ENCODE measurements around the gene MSX1.

MSX1 gene

DNA sequence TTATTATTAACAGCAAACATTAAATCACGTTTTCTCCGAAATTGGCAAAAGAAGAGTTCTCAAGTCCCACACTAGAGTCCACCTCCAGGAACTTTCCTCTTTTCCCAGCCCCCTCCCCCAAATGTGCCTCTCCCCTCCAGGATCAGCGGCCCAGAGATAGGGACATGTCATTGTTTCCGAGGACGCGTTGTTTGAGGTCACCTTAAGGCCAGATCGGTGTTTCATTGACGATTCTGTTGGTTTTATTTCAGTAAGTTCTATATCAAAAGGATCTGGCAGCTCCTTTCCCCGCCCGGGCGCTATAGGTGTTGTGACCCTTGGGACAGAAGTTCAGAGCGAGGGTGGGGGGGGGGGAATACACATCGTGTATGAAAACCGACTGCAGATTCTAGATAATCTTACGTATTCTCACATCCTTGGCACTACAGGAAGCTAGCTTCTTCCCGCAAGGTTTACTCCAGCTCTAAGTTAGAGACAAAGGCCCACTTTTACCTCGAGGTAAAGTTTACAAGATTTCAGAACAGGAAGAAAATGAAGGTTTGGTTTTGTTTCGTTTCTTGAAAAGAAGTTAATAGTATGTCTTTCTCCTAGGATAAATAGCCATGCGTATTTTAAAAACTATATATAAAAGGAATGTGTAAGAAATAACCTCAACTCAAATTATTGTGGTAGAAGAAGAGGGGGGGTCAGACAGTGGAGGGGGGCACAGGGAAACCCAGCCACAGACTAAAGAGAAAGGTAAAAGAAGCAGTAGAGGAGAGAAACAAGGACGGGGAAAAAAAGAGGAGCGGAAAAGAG, 739 bp upstream of the MSX1 start:
- no peak for DNase-seq

DNA sequence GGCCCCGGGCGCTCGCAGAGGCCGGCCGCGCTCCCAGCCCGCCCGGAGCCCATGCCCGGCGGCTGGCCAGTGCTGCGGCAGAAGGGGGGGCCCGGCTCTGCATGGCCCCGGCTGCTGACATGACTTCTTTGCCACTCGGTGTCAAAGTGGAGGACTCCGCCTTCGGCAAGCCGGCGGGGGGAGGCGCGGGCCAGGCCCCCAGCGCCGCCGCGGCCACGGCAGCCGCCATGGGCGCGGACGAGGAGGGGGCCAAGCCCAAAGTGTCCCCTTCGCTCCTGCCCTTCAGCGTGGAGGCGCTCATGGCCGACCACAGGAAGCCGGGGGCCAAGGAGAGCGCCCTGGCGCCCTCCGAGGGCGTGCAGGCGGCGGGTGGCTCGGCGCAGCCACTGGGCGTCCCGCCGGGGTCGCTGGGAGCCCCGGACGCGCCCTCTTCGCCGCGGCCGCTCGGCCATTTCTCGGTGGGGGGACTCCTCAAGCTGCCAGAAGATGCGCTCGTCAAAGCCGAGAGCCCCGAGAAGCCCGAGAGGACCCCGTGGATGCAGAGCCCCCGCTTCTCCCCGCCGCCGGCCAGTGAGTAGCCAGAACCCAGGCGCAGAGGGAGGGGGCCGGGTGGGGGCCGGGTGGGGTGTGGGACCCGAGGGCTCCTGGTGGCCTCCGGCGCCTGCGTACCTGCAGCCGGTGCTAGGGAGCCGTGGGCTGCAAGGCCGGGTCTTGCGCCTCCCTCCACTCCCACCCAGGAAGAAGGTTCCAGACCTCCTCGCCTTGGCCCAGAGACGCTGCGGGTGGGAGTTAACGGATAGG, 534 bp downstream of the MSX1 start:
- no peak for DNase-seq

DNA sequence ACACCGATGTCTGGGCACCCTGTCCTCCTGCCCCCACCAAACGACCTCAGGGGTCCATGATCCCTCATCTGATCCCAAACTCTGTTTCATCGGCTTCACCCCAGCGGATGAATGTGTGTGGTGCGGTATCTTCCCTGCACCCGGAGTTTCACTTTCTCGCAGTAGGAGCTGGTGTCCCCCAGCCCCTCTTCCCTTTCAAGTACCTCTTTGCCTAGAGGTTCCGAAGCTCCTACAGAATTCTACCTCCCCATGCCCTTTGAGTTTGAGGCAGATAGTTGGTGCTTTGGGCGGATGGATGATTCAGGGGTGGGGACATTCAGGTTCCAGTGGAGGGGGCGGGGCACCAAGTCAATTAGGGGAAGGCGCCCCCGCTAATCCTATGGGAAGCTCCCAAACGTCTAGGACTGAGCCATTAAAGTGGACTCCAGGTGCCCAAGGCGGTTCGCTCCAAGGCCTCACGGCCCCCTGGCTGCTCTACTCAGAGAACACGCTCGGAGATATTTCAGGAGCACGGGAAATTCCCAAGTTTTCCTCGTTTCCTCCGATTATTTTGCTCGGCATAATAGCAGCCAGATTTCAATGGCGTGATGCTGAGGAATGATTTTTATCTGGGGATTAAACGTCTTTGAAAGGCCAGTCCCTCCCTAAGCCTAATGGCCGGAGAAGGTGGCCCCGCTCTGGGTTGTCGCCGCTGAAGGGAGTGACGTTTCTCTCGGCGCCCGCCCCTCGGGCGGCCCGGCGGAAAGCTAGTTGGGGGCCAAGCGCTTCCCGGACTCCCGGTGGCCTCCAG, 1.3 kb downstream of the MSX1 start:
- DNase-seq: no peak

DNA sequence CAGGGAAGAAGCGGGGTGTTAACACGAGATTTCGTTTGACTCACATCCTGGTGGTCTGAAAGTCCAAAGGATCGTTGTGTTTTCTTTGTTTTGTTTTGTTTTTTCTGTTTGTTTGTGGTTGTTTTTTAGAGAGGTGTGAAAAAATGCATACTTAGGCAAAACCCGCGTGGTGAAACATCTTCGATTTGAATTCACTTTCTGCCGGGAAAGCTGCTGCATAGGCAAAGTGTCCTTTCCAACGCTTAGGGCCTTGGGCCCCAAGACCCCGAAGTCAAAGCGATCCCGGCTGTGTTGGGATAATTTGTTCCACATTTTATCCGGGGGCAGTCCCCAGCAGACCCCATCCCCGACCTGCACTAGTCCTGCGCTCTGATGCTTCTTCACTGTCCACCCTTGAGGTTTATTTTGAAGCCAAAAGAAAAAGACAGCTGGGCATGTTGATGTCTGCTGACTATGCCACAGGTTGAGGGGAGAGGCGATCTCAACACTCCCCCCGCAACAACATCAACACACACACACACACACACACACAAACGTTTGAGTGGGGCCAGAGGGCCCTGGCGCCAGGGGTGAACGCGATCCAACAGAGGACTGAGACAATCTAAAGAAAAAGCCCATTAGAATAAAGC, 2.0 kb downstream of the MSX1 start:
- DNase-seq: no peak

DNA sequence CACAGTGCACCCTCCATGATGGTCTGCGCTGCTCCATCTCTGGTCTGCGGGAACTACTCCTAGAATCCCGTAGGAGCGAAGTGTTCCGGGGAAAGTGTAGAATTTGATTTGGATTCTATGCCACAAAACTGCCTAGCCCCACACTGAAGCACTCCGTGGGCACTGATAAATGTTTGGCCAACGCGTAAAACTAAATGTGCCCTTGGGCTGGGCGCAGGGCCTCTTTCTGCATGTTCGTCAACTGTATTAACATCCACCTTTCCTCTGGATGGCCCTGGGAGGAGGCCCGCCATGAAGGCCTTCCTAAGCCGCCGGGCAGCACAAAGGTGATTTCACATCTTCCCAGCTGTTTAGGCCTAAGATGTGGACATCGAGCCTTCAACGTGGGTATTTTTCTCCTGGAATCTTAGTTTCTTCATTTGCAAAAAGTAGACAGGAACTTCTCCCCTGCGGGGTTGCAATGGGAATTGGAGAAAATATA, 2.6 kb downstream of the MSX1 start:
- DNase-seq: no peak

DNA sequence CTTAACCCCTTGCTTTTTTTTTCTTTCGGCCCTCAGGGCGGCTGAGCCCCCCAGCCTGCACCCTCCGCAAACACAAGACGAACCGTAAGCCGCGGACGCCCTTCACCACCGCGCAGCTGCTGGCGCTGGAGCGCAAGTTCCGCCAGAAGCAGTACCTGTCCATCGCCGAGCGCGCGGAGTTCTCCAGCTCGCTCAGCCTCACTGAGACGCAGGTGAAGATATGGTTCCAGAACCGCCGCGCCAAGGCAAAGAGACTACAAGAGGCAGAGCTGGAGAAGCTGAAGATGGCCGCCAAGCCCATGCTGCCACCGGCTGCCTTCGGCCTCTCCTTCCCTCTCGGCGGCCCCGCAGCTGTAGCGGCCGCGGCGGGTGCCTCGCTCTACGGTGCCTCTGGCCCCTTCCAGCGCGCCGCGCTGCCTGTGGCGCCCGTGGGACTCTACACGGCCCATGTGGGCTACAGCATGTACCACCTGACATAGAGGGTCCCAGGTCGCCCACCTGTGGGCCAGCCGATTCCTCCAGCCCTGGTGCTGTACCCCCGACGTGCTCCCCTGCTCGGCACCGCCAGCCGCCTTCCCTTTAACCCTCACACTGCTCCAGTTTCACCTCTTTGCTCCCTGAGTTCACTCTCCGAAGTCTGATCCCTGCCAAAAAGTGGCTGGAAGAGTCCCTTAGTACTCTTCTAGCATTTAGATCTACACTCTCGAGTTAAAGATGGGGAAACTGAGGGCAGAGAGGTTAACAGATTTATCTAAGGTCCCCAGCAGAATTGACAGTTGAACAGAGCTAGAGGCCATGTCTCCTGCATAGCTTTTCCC, 3.4 kb downstream of the MSX1 start:
- no peak for DNase-seq

DNA sequence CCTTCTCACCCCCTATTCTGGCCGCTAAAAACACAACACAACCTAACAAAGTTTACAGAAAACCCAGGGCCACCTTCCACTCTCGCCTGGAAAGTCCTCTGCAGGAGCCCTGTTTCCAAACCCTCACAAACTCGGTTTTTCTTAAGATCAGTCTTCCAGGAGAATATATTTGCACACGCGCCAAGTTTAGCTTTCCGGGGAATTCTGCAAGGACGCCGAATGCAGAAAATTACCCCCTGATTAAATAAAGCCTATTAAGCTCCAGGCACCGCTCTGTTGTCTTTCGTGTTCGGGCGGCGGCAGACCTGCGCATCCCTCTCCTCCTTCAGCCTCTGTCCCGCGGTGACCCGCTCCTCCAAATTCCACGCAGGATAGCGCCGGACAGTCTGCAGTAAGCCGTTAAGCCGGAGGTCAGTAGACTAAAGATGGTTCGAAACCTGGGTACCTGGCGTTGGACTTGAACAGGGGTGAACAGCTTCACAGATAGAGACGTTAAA, 5.0 kb downstream of the MSX1 start:
- DNase-seq: no peak

DNA sequence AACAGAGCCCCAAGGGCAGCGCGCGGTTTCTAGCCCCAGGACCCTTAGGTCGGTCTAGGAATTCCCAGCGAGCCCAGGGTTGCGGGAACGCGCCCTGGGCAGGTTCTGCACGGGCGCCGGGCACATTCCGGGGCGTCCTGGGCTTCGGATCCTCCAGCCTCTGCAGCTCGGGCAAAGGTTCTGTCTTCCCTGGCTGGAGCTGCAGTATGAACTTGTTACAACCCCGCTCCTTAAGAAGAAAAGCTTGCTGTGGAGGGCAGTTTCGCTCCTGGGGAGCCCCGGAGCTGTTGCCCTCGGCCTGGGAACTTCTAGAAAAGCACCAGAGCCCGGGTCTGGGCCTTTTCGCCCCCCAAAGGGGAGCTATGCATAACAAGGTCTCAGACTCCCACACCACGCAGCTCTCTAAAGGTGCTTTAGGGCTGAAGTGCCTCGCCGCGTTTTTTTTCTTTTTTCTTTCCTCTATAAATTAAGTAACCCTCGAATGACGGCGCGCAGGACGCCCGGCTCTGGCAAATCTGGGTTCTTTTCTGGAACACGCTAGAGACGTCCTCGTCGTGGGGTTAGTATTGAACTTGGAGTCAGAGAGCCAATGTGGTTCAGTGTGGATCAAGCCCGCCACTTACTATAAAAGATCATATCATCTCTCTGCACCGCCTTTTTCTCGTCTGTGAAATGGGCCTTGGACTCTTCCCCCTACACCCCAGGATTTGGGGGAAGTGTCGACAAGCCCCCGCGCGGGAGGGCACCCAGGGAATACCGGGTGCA, 5.7 kb downstream of the MSX1 start:
- no peak for DNase-seq

DNA sequence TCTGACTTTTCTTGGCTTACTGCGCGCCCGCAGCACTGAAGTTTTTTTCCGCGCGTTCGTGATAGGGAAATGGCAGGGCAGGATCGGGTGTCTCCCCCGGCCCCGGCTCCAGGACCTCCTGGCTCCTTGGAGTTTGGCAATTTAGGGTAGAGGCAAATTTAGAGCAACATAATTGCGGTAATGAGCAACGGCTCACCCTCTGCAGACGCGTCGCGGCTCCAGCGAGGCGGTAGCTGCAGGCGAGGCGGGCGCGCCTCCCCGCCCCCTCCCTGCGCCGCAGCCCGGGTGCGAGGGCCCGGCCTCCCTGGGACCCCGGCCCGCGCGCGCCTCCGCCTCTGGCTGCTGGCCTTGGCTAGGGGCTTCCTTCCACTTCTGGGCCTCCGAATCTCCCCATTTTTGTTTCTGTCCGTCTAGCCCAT, 6.2 kb downstream of the MSX1 start:
- DNase-seq: no peak

DNA sequence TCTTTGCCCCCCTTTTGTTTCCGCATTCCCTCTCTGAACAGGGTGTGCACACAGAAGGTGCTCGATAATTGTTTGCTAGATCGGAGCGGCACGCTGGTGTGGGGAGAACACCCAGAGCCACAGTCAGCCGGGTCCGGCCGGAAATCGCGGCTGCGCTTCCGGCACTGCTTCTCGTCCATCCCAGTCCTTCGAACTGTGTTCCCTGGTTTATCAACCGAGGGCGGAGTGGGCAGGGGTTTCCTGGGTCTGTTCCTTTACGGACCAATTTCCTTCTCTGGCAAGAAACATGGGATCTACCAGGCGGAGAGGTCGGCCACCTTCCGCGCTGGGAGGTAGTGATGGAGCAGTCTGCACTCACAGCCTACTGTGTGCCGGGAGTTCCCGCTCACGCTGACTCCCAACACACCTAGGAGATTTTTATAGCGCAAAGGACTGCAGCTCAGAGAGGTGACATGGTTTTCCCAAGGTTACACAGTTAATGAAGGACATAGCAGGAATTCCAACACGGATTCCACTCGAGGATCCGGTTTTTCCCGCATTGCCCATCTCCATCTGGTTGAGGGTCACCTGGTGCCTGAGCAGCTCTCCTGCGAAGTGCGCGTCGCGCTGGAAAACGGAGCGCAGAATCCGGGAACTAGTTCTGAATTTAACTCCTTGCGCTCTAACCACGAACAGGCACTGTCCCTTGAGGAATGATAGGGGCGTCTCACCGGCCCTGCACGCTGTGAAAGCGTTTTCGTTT, 6.8 kb downstream of the MSX1 start:
- DNase-seq: no peak

DNA sequence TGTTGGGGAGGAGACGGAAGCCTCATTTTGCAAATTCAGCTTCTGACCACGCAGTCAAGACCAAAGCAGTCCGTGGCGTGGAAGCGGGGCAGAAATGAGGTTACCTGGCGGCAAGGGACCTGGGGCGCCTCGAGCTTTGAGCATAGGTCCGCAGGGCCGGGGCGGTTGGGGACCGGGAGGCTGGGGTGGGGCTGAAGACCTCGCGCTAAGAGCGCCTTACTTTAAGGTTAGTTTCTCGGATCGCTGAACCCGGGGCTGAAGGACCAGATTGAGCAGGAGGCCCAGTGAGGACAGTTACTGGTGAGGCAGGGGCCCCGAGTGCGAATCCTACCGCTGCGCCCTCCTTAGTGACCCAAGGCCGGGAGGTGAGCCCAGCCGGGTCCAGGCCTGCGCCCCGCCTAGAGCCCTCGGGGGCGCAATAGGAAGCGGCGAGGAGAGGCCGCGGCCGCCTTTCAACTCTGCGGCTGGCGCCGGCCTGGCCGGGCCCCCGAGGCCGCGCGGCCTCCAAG, 7.5 kb downstream of the MSX1 start:
- DNase-seq: no peak

DNA sequence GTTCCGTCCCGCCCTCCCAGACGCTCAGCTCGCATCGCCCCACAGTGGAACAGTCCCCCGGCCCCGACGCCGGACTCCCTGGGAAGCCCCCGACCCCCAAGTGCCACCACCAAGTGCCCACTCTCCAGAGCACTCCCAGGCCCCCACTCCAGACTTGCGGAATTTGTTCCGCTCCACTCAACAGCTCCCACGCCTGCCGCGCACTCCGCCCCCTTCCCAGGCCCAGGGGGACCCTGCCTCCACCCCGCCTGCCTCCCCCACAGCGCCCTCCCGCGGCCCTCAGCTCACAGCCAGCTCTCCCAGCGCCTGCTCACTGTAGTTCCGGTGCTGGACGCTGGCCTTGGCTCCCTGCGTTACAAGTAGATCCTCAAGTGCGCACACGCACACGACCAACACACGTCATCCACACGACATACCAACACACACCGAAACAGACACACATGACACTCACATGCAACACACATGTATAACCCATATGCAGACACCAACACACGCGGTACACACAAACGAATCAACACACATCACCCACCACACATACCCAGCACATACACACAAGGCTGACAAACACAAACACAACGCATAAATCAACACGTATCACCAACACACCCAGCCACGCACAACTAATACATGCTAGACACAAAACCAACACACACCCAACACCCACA, 8.0 kb downstream of the MSX1 start:
- DNase-seq: no peak

DNA sequence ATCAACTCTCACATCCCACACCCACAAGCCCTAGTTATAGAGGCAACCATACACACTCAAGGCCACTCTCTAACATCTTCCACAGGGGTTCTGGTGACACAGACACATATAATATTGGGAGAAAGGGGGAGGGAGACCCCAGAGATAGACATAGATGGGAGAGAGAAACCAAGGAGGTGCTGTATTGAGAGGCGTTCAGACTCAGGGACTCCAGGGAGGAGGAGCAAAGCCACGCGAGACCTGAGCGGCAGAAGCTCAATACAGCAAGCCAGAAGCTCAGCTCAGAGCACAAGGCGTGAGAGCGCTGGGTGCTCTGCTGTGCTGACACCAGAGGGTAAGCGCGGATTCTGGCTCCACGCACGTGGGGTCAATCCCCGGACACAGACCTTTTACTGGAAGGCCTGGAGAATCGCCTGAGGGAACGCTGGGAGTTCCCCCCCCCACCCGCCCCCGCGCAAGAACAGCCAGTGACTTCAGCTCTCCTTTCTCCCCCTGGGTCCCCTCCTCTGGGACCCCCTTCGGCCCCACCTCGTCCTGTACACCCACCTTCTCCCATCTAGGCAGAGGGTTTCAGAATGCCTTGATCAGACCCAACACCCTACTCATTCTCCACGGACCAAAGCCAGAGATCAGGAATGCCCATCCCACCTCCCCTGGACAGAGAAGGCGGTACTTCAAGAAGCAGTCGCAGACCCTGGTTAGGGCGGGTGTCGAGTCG, 8.7 kb downstream of the MSX1 start:
- no peak for DNase-seq

DNA sequence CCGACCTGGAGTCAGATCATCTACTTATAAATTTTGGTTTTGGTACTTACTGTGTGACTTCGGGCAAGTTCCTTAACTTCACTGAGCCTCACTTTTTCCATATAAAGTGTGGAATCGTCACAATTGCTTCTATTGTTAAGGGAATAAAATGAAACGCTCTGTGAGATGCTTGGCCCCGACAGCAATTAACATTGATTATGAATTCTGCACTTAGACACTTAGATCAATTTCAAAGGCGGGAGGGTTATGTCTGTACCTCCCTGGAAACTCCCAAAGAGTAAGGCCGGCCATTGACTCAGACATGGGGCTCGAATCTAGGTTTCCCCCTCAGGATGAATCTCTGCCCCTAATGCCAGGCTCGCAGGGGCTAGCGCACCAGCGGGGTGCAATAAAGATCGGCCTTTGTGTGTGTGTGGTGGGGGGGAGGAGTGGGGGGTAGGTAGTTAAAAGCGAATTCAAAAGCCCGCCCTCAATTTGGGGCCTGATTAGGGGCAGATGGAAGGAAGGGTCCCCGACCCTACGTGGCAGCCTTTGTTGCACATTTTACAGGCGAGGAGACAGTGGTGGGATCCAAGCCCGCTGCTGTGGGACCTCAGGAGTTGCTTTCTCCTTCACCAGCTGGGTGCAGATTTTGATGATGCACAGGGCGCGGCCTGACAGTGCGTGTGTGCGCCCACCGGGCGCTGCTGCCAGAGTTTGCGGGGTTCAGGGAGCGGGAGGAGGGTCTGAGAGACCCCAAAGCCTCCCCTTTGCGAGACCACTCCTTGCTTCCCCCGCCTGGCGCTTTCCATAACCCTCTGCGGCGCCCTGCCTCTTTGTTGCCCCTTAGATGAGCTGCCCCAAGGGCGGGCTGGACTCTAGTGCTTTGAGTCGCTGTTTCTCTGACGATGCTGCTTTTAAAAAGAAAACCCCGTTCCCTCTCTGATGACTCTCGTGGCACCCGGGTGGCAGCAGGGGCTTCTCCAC, 9.6 kb downstream of the MSX1 start:
- no peak for DNase-seq

DNA sequence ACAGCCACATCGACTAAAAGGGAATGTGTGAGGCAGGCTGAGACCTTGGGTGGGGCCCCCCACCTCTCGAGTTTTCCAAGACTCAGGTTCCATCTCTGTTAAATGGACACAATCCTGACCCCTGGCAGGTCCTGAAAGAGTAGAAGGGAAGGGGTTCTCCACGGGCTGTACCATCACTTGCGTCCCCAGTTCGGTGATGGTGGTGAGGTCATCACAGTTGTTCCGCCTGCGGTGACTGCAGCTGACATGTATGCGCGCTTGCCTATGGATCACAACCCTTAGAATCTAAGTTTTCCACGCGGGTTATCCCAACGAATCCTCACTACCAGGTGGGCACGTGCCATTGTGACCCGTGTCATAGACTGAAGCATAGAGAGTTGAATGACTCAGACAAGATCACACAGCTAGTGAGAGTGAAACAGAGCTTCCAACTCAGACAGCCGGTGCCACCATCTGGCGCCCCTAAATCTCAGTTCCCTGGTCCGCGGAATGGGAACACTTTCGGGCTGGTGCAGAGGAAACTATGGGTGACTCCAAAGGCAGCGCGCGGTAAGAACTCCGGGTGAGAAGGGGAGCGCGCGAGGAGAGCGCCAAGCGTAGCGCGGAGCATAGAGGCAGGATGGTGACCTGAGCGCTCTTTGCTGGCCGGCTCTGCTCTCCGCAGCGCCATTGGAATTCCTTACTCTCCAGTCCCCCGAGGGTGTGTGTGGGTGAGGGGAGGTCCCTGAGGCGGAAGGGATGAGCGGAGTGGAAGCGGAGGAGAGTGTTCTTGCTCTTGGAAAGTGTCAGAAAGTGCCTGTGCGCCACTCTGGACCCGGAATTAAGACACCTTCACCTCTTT, 10.5 kb downstream of the MSX1 start:
- DNase-seq: no peak

DNA sequence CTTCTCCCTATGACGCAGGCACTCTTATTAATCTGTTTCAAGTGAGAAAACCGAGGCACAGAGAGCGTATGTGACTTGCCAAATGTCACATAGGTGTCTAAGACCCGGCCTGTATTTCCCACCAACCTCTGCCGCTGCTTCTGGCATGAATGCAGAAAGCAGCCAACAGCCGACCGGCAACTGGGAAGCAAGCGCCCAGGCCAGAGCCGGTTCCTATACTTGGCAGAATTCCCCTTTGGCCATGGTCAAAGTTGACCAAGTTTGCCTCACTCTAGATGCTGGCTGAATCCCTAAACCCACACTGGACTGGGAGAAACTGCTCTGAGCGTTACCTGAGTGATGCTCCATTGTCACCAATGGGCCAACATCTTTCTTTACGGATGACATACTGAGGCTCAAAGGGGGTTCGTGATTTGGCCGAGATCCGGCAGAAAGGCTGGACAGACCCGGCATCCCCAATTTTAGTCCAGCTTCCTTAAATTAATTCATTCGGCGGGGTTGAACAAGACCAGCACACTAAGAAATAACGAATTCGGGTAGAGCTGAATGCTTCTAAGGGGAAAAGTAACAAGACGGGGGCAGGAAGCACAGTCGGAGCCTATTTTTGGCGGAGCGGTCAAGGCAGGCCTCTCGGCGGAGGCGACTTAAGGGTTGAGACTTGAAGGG, 11.2 kb downstream of the MSX1 start:
- DNase-seq: no peak
